GM12878 (cell line): Measurements from ENCODE around the gene OMD. TPM values are rescaled to one million over a fixed set of nuclear protein-coding genes. Genes with fewer than 3 reads are reported as not detected.

ENCODE experiments used
- ATAC-seq: fragments of 200-7000 bp; cut with Tn5 transposase; 3 replicates; pipeline ENCODE4 v1.9.1; 2020; ENCODE audit warnings: mild to moderate bottlenecking, moderate library complexity
- BruUV-seq: library from RNA; stranded (reverse); fragments of 400-500 nt; replicated peaks from 2 replicates; lab custom pipeline; 2021; lab: Mats Ljungman, UMichigan
- CTCF ChIA-PET: fragments of 300-600 bp; sonication (Branson Sonifier 250); formaldehyde crosslinking; extraction: SDS; loops from one replicate; lab custom pipeline; 2021; ENCODE audit warnings: inconsistent platforms; lab: Yijun Ruan, JAX
- POLR2A ChIA-PET: fragments of 350-600 bp; formaldehyde crosslinking; extraction: SDS; loops from one replicate; lab custom pipeline; 2021; ENCODE audit warnings: inconsistent platforms; lab: Charles Lee
- RAD21 ChIA-PET: fragments of 300-600 bp; sonication (Branson Sonifier 250); formaldehyde crosslinking; loops from one replicate; lab custom pipeline; 2023; ENCODE audit warnings: antibody characterized with exemption; ENCODE audit not compliant: unreplicated experiment; lab: Charles Lee
- SMC1A ChIA-PET: fragments of 300-600 bp; sonication (Branson Sonifier 250); formaldehyde crosslinking; loops from one replicate; lab custom pipeline; 2023; ENCODE audit not compliant: unreplicated experiment, uncharacterized antibody; lab: Charles Lee
- DNase-seq: peaks from one replicate; pipeline ENCODE4 v3.0.0-alpha.2; 2011; ENCODE audit warnings: low read depth, low spot score
- FAIRE-seq: peaks from 3 replicates; lab custom pipeline; 2011; peaks lifted over from hg19 to GRCh38; lab: Jason Lieb, UNC
- H2AFZ ChIP-seq: 2 replicates; pipeline ENCODE4 v1.6.0; 2011; ENCODE audit warnings: low read depth, low read length, control low read depth; ENCODE audit not compliant: control insufficient read depth
- H3K27ac ChIP-seq: 2 replicates; pipeline ENCODE4 v1.5.1; 2011; ENCODE audit warnings: control low read depth; ENCODE audit not compliant: control insufficient read depth, insufficient read depth
- H3K27me3 ChIP-seq, 2 experiments: replicated peaks in 1 of 2; 2 replicates each; pipeline versions ENCODE4 v1.6.0 to v1.6.1; 2011; ENCODE audit warnings: low read length in 1 of 2; ENCODE audit not compliant: control insufficient read depth in 2 of 2, insufficient read depth in 2 of 2
- H3K36me3 ChIP-seq, 2 experiments: 2 replicates each; pipeline ENCODE4 v1.5.1; 2011; ENCODE audit warnings: low read length in 1 of 2; ENCODE audit not compliant: control insufficient read depth in 2 of 2, insufficient read depth in 2 of 2
- H3K4me1 ChIP-seq: 2 replicates; pipeline ENCODE4 v1.6.1; 2011; ENCODE audit warnings: mild to moderate bottlenecking, low read length, moderate library complexity, mixed read lengths; ENCODE audit not compliant: control insufficient read depth, insufficient read depth
- H3K4me2 ChIP-seq: 2 replicates; pipeline ENCODE4 v1.6.0; 2011; ENCODE audit warnings: control low read depth; ENCODE audit not compliant: control insufficient read depth, insufficient read depth
- H3K4me3 ChIP-seq: fragments of 200-600 bp; sonication (generic); 2 replicates; pipeline ENCODE4 v1.5.1; 2016
- H3K79me2 ChIP-seq: 2 replicates; pipeline ENCODE4 v1.6.0; 2011; ENCODE audit warnings: low read length; ENCODE audit not compliant: control insufficient read depth, insufficient read depth
- H3K9ac ChIP-seq: 2 replicates; pipeline ENCODE4 v1.8.0; 2011; ENCODE audit warnings: low read length, control low read depth, mixed read lengths; ENCODE audit not compliant: control insufficient read depth, insufficient read depth
- H3K9me3 ChIP-seq: replicated peaks from 3 replicates; pipeline ENCODE4 v1.5.1; 2011; ENCODE audit warnings: mild to moderate bottlenecking, low read length; ENCODE audit not compliant: control insufficient read depth, insufficient read depth
- H4K20me1 ChIP-seq: 2 replicates; pipeline ENCODE4 v1.6.0; 2011; ENCODE audit not compliant: control insufficient read depth, insufficient read depth
- FOS ChIP-seq: IDR thresholded peaks from 3 replicates; pipeline ENCODE4 v1.6.1; 2011; ENCODE audit warnings: borderline replicate concordance; ENCODE audit not compliant: insufficient read length; ENCODE audit errors: extremely low read depth
- IRF4 ChIP-seq: IDR thresholded peaks from 2 replicates; pipeline ENCODE4 v1.6.1; 2011; ENCODE audit warnings: low read depth, low read length
- MEF2B ChIP-seq: fragments of 450-650 bp; IDR thresholded peaks from 2 replicates; pipeline ENCODE4 v1.6.1; 2018; ENCODE audit warnings: mild to moderate bottlenecking, moderate library complexity; ENCODE audit not compliant: partially characterized antibody, poor library complexity, severe bottlenecking
- POLR2A ChIP-seq: IDR thresholded peaks from 2 replicates; pipeline ENCODE4 v1.6.1; 2011; ENCODE audit warnings: low read depth, mild to moderate bottlenecking, low read length
- RAD51 ChIP-seq: fragments of 450-650 bp; IDR thresholded peaks from 2 replicates; pipeline ENCODE4 v1.6.1; 2016; ENCODE audit warnings: moderate library complexity, mild to moderate bottlenecking, inconsistent platforms
- SMARCA5 ChIP-seq: fragments of 450-650 bp; IDR thresholded peaks from 2 replicates; pipeline ENCODE4 v1.6.1; 2017; ENCODE audit warnings: mild to moderate bottlenecking
- SMC3 ChIP-seq: IDR thresholded peaks from 2 replicates; pipeline ENCODE4 v1.6.1; 2011; ENCODE audit warnings: low read length, improper control_type of control experiment, borderline replicate concordance
- SPI1 ChIP-seq: IDR thresholded peaks from 2 replicates; pipeline ENCODE4 v1.6.1; 2011; ENCODE audit warnings: low read depth, mild to moderate bottlenecking, low read length, moderate library complexity, borderline replicate concordance; ENCODE audit not compliant: insufficient read depth
- YBX1 ChIP-seq: fragments of 450-650 bp; IDR thresholded peaks from 2 replicates; pipeline ENCODE4 v1.6.1; 2016; ENCODE audit warnings: antibody characterized with exemption
- WGBS: methylation state at CpG from one replicate; pipeline ENCODE4 v1.1.6; 2016; ENCODE audit warnings: low lambda C conversion rate; ENCODE audit not compliant: insufficient replicate concordance, insufficient coverage; ENCODE audit errors: missing lambda C conversion rate; 5-methylcytosine and 5-hydroxymethylcytosine counted together
- in situ Hi-C: fragments of 300-500 bp; cut with MboI; formaldehyde crosslinking; loops from 9 replicates; pipeline ENCODE4 v1.14.3; 2018; ENCODE audit warnings: mixed read lengths
- intact Hi-C: fragments of 100-400 bp; cut with micrococcal nuclease; formaldehyde crosslinking; loops from one replicate; pipeline ENCODE4 v1.14.2; 2022; ENCODE audit not compliant: unreplicated experiment
- polyA plus RNA-seq, 11 experiments: library from polyadenylated mRNA; depleted of rRNA in 4 of 11; unstranded in 6 of 11; stranded (reverse) in 5 of 11; fragments of >200 nt; fragmentation: Nextera tagmentation in 4 of 11; fragmentation: Illumina TruSeq in 1 of 11; extraction: Ambion mirVana in 4 of 11; extraction: Trizol in 1 of 11; gene quantifications; 1 replicate in 1 of 11; 2 replicates in 10 of 11; pipeline versions ENCODE4 v1.2.1 to v1.2.3, GENCODE V29; 2011 to 2016; ENCODE audit warnings: inconsistent platforms in 2 of 11, missing spikeins in 2 of 11, low read depth in 1 of 11
- total RNA-seq, 4 experiments: library from RNA; depleted of rRNA in 3 of 4; stranded (reverse); fragments of >200 nt in 3 of 4; fragmentation: Illumina TruSeq in 1 of 4; extraction: Trizol in 1 of 4; gene quantifications; 2 replicates each; pipeline versions ENCODE4 v1.2.1 to v1.2.3, GENCODE V29; 2013 to 2021
- TF ChIP-seq, protein P1 (sequence below): IDR thresholded peaks from 2 replicates; pipeline ENCODE4 v1.6.1; 2011; ENCODE audit warnings: borderline replicate concordance, low read depth, mild to moderate bottlenecking, moderate library complexity, mixed read lengths, low read length; ENCODE audit not compliant: insufficient read depth; ENCODE audit errors: extremely low read length
- TF ChIP-seq, protein P2 (sequence below): IDR thresholded peaks from 2 replicates; pipeline ENCODE4 v1.6.1; 2012; ENCODE audit warnings: low read depth, low read length, improper control_type of control experiment
- TF ChIP-seq, protein P3 (sequence below): IDR thresholded peaks from 2 replicates; pipeline ENCODE4 v1.6.1; 2011; ENCODE audit warnings: mild to moderate bottlenecking, low read depth, low read length, moderate library complexity; ENCODE audit not compliant: insufficient replicate concordance
- TF ChIP-seq, protein P4 (sequence below): fragments of 450-650 bp; IDR thresholded peaks from 2 replicates; pipeline ENCODE4 v1.6.1; 2017; ENCODE audit warnings: mild to moderate bottlenecking, low read depth, inconsistent platforms; ENCODE audit not compliant: poor library complexity, severe bottlenecking
- TF ChIP-seq, protein P5 (sequence below): fragments of 450-650 bp; IDR thresholded peaks from 2 replicates; pipeline ENCODE4 v1.6.1; 2016; ENCODE audit warnings: mild to moderate bottlenecking

The OMD gene
- total and polyA plus RNA-seq, 10 of the 15 experiments (the other 5 are each of a cell fraction or from before 2014, with no cell fraction given) = 0.08 to 0.70 (median 0.57) TPM; not detected in 7

DNA sequence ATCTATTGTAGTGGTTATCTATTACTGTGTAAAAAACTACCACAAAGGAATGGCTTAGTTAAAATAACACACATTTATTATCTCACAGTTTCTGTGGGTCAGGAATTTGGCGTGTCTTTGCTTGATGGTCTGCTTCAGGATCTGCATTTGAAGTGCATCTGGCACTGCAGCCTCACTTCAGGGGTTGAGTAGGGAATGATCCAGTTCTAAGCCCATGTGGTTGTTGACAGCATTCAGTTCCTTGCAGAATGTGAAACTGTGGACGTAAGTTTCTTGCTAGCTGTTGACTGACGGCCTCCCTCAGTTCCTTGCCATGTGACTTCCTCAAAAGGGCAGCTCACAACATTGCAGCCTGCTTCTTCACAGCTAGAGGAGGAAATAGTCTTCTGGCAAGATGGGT lies 17.8 kb downstream of the OMD start:
- peak overlapping the region; percentile 67 for H2AFZ ChIP-seq
- 17% methylated on average over 3 of the region's 3 CpGs for WGBS

More for the DNA sequence above, 17.8 kb downstream of the OMD start:
- peak; percentile 21 for DNase-seq
- Histone ChIP-seq H3K36me3 (no peaks in the 10 kb centered on the region), H3K9me3 (no peaks in the 10 kb centered on the region), H3K79me2 (no peaks in the 10 kb centered on the region), H3K27me3 (no peaks in the 10 kb centered on the region), H3K9ac (no peak overlapping the region), H3K27ac (no peak overlapping the region), H3K4me3 (peak overlapping the region; percentile 6; the same call in 1 of the 2 replicates), H4K20me1 (no peaks in the 10 kb centered on the region), H3K4me1 (no peaks in the 10 kb centered on the region), H3K4me2 (peak overlapping the region; percentile 55; the same call in 1 of the 2 replicates)
- SMC1A ChIA-PET = interaction anchor here (1.5 kb wide), 1 partner anchor 78 kb away, joined by 3 read pairs; no protein-coding TSS in a partner anchor
- RAD21 ChIA-PET = no interaction called here
- in situ Hi-C loops = no loop called here
- intact Hi-C loops = no loop called here
- POLR2A ChIA-PET = no interaction called here
- CTCF ChIA-PET = interaction anchor here (0.6 to 0.9 kb wide), 2 partner anchors 15 to 31 kb away, joined by 3 read pairs; no protein-coding TSS in a partner anchor
- FAIRE-seq = peak; percentile 78
- peak; percentile 93 for ATAC-seq
- TF ChIP-seq SMC3 (no peak), SMARCA5 (no peak), RAD51 (peak; percentile 70; the same call in 1 of the 2 replicates), YBX1 (no peak), IRF4 (no peak), MEF2B (no peak), FOS (no peak), POLR2A (peak; percentile 34; the same call in 1 of the 2 replicates), SPI1 (peak; percentile 74; the same call in 1 of the 2 replicates)
- TF ChIP-seq, protein P1, sequence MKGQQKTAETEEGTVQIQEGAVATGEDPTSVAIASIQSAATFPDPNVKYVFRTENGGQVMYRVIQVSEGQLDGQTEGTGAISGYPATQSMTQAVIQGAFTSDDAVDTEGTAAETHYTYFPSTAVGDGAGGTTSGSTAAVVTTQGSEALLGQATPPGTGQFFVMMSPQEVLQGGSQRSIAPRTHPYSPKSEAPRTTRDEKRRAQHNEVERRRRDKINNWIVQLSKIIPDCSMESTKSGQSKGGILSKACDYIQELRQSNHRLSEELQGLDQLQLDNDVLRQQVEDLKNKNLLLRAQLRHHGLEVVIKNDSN = peak; percentile 44
- TF ChIP-seq, protein P2, sequence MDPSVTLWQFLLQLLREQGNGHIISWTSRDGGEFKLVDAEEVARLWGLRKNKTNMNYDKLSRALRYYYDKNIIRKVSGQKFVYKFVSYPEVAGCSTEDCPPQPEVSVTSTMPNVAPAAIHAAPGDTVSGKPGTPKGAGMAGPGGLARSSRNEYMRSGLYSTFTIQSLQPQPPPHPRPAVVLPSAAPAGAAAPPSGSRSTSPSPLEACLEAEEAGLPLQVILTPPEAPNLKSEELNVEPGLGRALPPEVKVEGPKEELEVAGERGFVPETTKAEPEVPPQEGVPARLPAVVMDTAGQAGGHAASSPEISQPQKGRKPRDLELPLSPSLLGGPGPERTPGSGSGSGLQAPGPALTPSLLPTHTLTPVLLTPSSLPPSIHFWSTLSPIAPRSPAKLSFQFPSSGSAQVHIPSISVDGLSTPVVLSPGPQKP = no peak
- TF ChIP-seq, protein P3, sequence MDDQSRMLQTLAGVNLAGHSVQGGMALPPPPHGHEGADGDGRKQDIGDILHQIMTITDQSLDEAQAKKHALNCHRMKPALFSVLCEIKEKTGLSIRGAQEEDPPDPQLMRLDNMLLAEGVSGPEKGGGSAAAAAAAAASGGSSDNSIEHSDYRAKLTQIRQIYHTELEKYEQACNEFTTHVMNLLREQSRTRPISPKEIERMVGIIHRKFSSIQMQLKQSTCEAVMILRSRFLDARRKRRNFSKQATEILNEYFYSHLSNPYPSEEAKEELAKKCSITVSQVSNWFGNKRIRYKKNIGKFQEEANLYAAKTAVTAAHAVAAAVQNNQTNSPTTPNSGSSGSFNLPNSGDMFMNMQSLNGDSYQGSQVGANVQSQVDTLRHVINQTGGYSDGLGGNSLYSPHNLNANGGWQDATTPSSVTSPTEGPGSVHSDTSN = peak; percentile 81
- TF ChIP-seq, protein P4, sequence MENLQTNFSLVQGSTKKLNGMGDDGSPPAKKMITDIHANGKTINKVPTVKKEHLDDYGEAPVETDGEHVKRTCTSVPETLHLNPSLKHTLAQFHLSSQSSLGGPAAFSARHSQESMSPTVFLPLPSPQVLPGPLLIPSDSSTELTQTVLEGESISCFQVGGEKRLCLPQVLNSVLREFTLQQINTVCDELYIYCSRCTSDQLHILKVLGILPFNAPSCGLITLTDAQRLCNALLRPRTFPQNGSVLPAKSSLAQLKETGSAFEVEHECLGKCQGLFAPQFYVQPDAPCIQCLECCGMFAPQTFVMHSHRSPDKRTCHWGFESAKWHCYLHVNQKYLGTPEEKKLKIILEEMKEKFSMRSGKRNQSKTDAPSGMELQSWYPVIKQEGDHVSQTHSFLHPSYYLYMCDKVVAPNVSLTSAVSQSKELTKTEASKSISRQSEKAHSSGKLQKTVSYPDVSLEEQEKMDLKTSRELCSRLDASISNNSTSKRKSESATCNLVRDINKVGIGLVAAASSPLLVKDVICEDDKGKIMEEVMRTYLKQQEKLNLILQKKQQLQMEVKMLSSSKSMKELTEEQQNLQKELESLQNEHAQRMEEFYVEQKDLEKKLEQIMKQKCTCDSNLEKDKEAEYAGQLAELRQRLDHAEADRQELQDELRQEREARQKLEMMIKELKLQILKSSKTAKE = no peak
- TF ChIP-seq, protein P5, sequence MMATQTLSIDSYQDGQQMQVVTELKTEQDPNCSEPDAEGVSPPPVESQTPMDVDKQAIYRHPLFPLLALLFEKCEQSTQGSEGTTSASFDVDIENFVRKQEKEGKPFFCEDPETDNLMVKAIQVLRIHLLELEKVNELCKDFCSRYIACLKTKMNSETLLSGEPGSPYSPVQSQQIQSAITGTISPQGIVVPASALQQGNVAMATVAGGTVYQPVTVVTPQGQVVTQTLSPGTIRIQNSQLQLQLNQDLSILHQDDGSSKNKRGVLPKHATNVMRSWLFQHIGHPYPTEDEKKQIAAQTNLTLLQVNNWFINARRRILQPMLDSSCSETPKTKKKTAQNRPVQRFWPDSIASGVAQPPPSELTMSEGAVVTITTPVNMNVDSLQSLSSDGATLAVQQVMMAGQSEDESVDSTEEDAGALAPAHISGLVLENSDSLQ = peak; percentile 94
- BruUV-seq = no TSS peak
